IMR-90 (cell line): ENCODE data around the gene SNX1.

Experiments
- BHLHE40 ChIP-seq: fragments of 150-350 bp; IDR thresholded peaks from 2 replicates; pipeline ENCODE4 v1.6.1; 2016; ENCODE audit warnings: mild to moderate bottlenecking, low read depth, low read length
- CEBPB ChIP-seq: IDR thresholded peaks from 2 replicates; pipeline ENCODE4 v1.6.1; 2012; ENCODE audit warnings: low read depth, low read length, improper control_type of control experiment
- CHD1 ChIP-seq: IDR thresholded peaks from 2 replicates; pipeline ENCODE4 v1.6.1; 2012; ENCODE audit warnings: low read depth, low read length, improper control_type of control experiment
- CTCF ChIP-seq: conservative IDR thresholded peaks from 2 replicates; pipeline ENCODE4 v1.5.1; 2012; ENCODE audit warnings: mild to moderate bottlenecking, low read depth, low read length, improper control_type of control experiment
- MAFK ChIP-seq: IDR thresholded peaks from 2 replicates; pipeline ENCODE4 v1.6.1; 2012; ENCODE audit warnings: low read depth, low read length, improper control_type of control experiment
- MAZ ChIP-seq: IDR thresholded peaks from 2 replicates; pipeline ENCODE4 v1.6.1; 2012; ENCODE audit warnings: low read depth, mild to moderate bottlenecking, low read length, improper control_type of control experiment, moderate library complexity, borderline replicate concordance
- MXI1 ChIP-seq: IDR thresholded peaks from 2 replicates; pipeline ENCODE4 v1.6.1; 2012; ENCODE audit warnings: low read depth, mild to moderate bottlenecking, low read length, moderate library complexity, borderline replicate concordance
- POLR2A ChIP-seq: IDR thresholded peaks from 2 replicates; pipeline ENCODE4 v1.6.1; 2012; ENCODE audit warnings: mild to moderate bottlenecking, low read depth, low read length
- RAD21 ChIP-seq: IDR thresholded peaks from 2 replicates; pipeline ENCODE4 v1.6.1; 2012; ENCODE audit warnings: low read length, improper control_type of control experiment
- TF ChIP-seq, protein P1 (sequence below): fragments of 150-350 bp; IDR thresholded peaks from 2 replicates; pipeline ENCODE4 v1.6.1; 2016; ENCODE audit warnings: low read depth, mild to moderate bottlenecking, low read length, moderate library complexity, borderline replicate concordance

- TF ChIP-seq CTCF (no peak), MAZ (no peak), MXI1 (no peak), POLR2A (no peak), MAFK (no peak), BHLHE40 (no peak), RAD21 (no peak), CHD1 (no peak), CEBPB (no peak)
- TF ChIP-seq, protein P1, sequence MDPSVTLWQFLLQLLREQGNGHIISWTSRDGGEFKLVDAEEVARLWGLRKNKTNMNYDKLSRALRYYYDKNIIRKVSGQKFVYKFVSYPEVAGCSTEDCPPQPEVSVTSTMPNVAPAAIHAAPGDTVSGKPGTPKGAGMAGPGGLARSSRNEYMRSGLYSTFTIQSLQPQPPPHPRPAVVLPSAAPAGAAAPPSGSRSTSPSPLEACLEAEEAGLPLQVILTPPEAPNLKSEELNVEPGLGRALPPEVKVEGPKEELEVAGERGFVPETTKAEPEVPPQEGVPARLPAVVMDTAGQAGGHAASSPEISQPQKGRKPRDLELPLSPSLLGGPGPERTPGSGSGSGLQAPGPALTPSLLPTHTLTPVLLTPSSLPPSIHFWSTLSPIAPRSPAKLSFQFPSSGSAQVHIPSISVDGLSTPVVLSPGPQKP: no peak
Observed at GRCh38 chr15:64071931-64072765, 23.6 kb upstream of the SNX1 start.
